ENCODE measurements around the gene CHP1. TPM values are rescaled to one million over a fixed set of nuclear protein-coding genes. Genes with fewer than 3 reads are reported as not detected.

Gene CHP1
- total and polyA plus RNA-seq, 3 donors from 2014 or later, result 36.6 to 72.7 (median 61.9) TPM

GRCh38 chr15:41254560-41254959 is 23.5 kb downstream of the CHP1 start:
- no peak for DNase-seq
- WGBS, 2 donors, result 88 to 91% methylated on average over 4 of the region's 4 CpGs
- Histone ChIP-seq H3K27ac (no peak overlapping the region), H3K4me3 (no peak overlapping the region), H3K27me3 (no peaks in the 10 kb centered on the region), H3K36me3 (ENCODE audit: low read depth, missing control alignments) (no peaks in the 10 kb centered on the region), H3K4me1 (peaks cover 4% of the 10 kb centered on the region), H3K9me3 (no peaks in the 10 kb centered on the region)
- no peak for TF ChIP-seq POLR2A (IDR thresholded peaks at IDR 0.05)
- TF ChIP-seq CTCF (IDR thresholded peaks at IDR 0.05), result no peak
- intact Hi-C loops (cut with DNase I; ENCODE audit: low total_unique reads), result no loop called here

- Histone ChIP-seq H3K36me3 (ENCODE audit: low read depth, missing control alignments) (no peaks in the 10 kb centered on the region), H3K27me3 (no peaks in the 10 kb centered on the region), H3K27ac (no peak overlapping the region), H3K9me3 (no peaks in the 10 kb centered on the region), H3K4me1 (no peaks in the 10 kb centered on the region), H3K4me3 (no peak overlapping the region)
- intact Hi-C loops (cut with DNase I; ENCODE audit: low total_unique reads), result no loop called here
- no peak for DNase-seq
- WGBS, 2 donors, result 94 to 100% methylated on average over 3 of the region's 3 CpGs
- TF ChIP-seq CTCF (IDR thresholded peaks at IDR 0.05) (no peak), POLR2A (IDR thresholded peaks at IDR 0.05) (no peak)
Observed at GRCh38 chr15:41256103-41256502, 25.0 kb downstream of the CHP1 start.

GRCh38 chr15:41256577-41257038 is 25.5 kb downstream of the CHP1 start:
- TF ChIP-seq CTCF (IDR thresholded peaks at IDR 0.05) (no peak), POLR2A (IDR thresholded peaks at IDR 0.05) (no peak)
- no peak for DNase-seq
- Histone ChIP-seq H3K27ac (no peak overlapping the region), H3K27me3 (no peaks in the 10 kb centered on the region), H3K4me1 (no peaks in the 10 kb centered on the region), H3K9me3 (no peaks in the 10 kb centered on the region), H3K4me3 (no peak overlapping the region), H3K36me3 (ENCODE audit: low read depth, missing control alignments) (no peaks in the 10 kb centered on the region)
- intact Hi-C loops (cut with DNase I; ENCODE audit: low total_unique reads), result no loop called here
- WGBS, 2 donors, result 91 to 95% methylated on average over 5 of the region's 5 CpGs

- H3K36me3 ChIP-seq (ENCODE audit: low read depth, missing control alignments), result no peaks in the 10 kb centered on the region
- no peaks in the 10 kb centered on the region for H3K9me3 ChIP-seq
- no peak overlapping the region for H3K27ac ChIP-seq
- no peaks in the 10 kb centered on the region for H3K27me3 ChIP-seq
- H3K4me1 ChIP-seq, result no peaks in the 10 kb centered on the region
- TF ChIP-seq CTCF (IDR thresholded peaks at IDR 0.05) (no peak), POLR2A (IDR thresholded peaks at IDR 0.05) (no peak)
- H3K4me3 ChIP-seq, result no peak overlapping the region
- 64 to 73% methylated on average over 3 of the region's 3 CpGs for WGBS, 2 donors
- intact Hi-C loops (cut with DNase I; ENCODE audit: low total_unique reads), result no loop called here
- no peak for DNase-seq
Observed at GRCh38 chr15:41258750-41259471, 27.8 kb downstream of the CHP1 start.

All from testis (tissue), 3 donors.